Measurements from ENCODE around the gene SNCB. TPM values are rescaled to one million over a fixed set of nuclear protein-coding genes. Genes with fewer than 3 reads are reported as not detected.

SNCB gene
- total and polyA plus RNA-seq, 2 of the 13 experiments (the other 11 are each of a cell fraction or from before 2014, with no cell fraction given), result not detected

DNA sequence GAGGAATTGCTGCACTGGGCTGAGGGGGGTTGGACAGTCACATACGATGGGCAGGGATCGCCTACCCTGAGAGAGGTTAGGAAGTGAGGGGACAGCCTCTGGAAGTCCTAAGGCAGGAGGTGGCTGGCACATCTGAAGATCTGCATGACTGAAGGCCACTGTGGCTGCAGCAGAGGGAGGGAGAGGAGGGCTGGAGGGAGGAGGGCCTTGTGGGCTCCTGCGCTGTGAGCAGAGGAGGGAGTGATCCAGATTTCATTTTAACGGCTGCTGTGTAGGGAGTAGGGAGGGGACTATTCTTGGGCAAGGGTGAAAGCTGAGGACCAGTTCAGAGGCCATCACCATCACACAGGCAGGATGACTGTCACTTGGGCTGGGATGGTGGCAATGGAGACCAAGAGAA is 7.2 kb upstream of the SNCB start (continued):
- TF ChIP-seq, protein P1, sequence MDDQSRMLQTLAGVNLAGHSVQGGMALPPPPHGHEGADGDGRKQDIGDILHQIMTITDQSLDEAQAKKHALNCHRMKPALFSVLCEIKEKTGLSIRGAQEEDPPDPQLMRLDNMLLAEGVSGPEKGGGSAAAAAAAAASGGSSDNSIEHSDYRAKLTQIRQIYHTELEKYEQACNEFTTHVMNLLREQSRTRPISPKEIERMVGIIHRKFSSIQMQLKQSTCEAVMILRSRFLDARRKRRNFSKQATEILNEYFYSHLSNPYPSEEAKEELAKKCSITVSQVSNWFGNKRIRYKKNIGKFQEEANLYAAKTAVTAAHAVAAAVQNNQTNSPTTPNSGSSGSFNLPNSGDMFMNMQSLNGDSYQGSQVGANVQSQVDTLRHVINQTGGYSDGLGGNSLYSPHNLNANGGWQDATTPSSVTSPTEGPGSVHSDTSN (CRISPR knock-in tag; IDR thresholded peaks at IDR 0.05; ENCODE audit: borderline replicate concordance), result no peak
- TF ChIP-seq EP300 (IDR thresholded peaks at IDR 0.05; ENCODE audit: low read depth in 2 of 2, low read length in 2 of 2) (no peak), EP300 (CRISPR knock-in tag; IDR thresholded peaks at IDR 0.05; ENCODE audit: borderline replicate concordance) (no peak), PCBP1 (IDR thresholded peaks at IDR 0.05; ENCODE audit: borderline replicate concordance, low read depth, low read length) (no peak), NFYB (CRISPR knock-in tag; IDR thresholded peaks at IDR 0.05) (no peak)
- TF ChIP-seq, protein P2, sequence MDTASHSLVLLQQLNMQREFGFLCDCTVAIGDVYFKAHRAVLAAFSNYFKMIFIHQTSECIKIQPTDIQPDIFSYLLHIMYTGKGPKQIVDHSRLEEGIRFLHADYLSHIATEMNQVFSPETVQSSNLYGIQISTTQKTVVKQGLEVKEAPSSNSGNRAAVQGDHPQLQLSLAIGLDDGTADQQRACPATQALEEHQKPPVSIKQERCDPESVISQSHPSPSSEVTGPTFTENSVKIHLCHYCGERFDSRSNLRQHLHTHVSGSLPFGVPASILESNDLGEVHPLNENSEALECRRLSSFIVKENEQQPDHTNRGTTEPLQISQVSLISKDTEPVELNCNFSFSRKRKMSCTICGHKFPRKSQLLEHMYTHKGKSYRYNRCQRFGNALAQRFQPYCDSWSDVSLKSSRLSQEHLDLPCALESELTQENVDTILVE (CRISPR knock-in tag; IDR thresholded peaks at IDR 0.05), result no peak

DNA sequence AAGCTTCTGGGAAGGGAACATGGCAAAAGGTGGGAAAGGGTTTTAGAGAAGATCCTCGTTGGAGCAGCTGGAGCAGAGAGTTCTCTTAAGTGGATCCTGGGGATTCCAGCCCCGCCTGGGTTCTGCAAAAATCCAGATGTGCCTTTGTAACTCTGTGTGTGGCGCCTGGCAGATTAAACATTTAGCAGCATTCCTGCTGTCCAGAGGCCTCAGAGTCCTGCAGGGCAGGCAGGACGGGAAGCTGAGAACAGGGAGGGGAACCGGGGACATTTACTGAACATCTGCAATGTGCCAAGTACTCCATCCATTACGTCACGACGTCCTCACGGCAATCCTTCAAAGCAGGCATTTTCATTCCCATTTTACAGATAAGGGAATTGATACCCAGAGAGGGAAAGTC is 6.1 kb upstream of the SNCB start:
- no peak overlapping the region for H3K9ac ChIP-seq (ENCODE audit: insufficient read depth, low read depth, low read length)
- ChIA-PET CTCF (ENCODE audit: low intra/inter-chr PET ratio, low total read pairs) (no interaction called here), POLR2A (interaction anchor here (1.8 kb wide), 1 partner anchor 11 kb away, joined by 5 read pairs; the partner anchor contains the start of gene TSPAN17)
- TF ChIP-seq TBX3 (IDR thresholded peaks at IDR 0.05; ENCODE audit: borderline replicate concordance) (no peak), BCL6 (CRISPR knock-in tag; IDR thresholded peaks at IDR 0.05) (no peak), NFE2 (CRISPR knock-in tag; IDR thresholded peaks at IDR 0.05) (no peak), ERF (CRISPR knock-in tag; IDR thresholded peaks at IDR 0.05) (no peak), CREB1 (IDR thresholded peaks at IDR 0.05) (peak; percentile 72), CREB1 (CRISPR knock-in tag; IDR thresholded peaks at IDR 0.05) (no peak)
- H3K36me3 ChIP-seq (replicated peaks in 1 of 2; ENCODE audit: control insufficient read depth in 1 of 2, insufficient read depth in 2 of 2, low read length in 2 of 2), result no peaks in the 10 kb centered on the region
- H3K27ac ChIP-seq (ENCODE audit: extremely low read length, insufficient read depth, low read length), result no peak overlapping the region
- H3K27me3 ChIP-seq (ENCODE audit: control insufficient read depth in 1 of 2, insufficient read depth in 2 of 2, low read length in 2 of 2), result peaks cover 6 to 64% of the 10 kb centered on the region in 2 experiments
- H3K79me2 ChIP-seq (ENCODE audit: insufficient read depth, low read length), result no peaks in the 10 kb centered on the region
- 3% methylated on average over 8 of the region's 9 CpGs for WGBS (ENCODE audit: low lambda C conversion rate)
- DNase-seq (ENCODE audit: low spot score), result no peak
- H2AFZ ChIP-seq (ENCODE audit: low read length), result no peak overlapping the region
- no peak for FAIRE-seq
- H4K20me1 ChIP-seq (ENCODE audit: insufficient read depth, low read length), result no peaks in the 10 kb centered on the region
- ATAC-seq, result no peak
- in situ Hi-C loops (cut with HindIII; ENCODE audit: extremely low pct_ligation_motif_present, low pct_unique_long_range_greater_than_20kb), result no loop called here
- no peak overlapping the region for H3K4me2 ChIP-seq (ENCODE audit: low read depth, low read length)
- no TSS peak for BruUV-seq (replicated peaks)
- no peaks in the 10 kb centered on the region for H3K4me1 ChIP-seq (ENCODE audit: insufficient read depth, low read length)
- intact Hi-C loops (cut with micrococcal nuclease; ENCODE audit: unreplicated experiment), result no loop called here
- no peaks in the 10 kb centered on the region for H3K9me3 ChIP-seq (ENCODE audit: low read length)
- H3K4me3 ChIP-seq (replicated peaks in 1 of 3; ENCODE audit: insufficient read depth in 1 of 3, low read depth in 2 of 3, low read length in 3 of 3), result no peak overlapping the region
